Measurements from ENCODE around the gene GSC2.

GSC2 gene

GRCh38 chr22:19152942-19153883, 3.1 kb upstream of the GSC2 start:
- no peak for DNase-seq

- DNase-seq, result no peak
Observed at GRCh38 chr22:19151329-19152191, 1.5 kb upstream of the GSC2 start.

GRCh38 chr22:19150482-19151328, 613 bp upstream of the GSC2 start:
- DNase-seq, result no peak

- no peak for DNase-seq
Observed at GRCh38 chr22:19149047-19149883, 827 bp downstream of the GSC2 start.

GRCh38 chr22:19148417-19149046, 1.6 kb downstream of the GSC2 start:
- no peak for DNase-seq

GRCh38 chr22:19147195-19147780, 2.8 kb downstream of the GSC2 start:
- no peak for DNase-seq

- DNase-seq, result no peak
Observed at GRCh38 chr22:19146215-19146968, 3.7 kb downstream of the GSC2 start.

- DNase-seq, result no peak
Observed at GRCh38 chr22:19143967-19144400, 6.1 kb downstream of the GSC2 start.

GRCh38 chr22:19143212-19143611, 6.9 kb downstream of the GSC2 start:
- DNase-seq, result no peak

- DNase-seq, result no peak
Observed at GRCh38 chr22:19142394-19142793, 7.7 kb downstream of the GSC2 start.

- DNase-seq, result no peak
Observed at GRCh38 chr22:19139974-19140373, 10.1 kb downstream of the GSC2 start.

- no peak for DNase-seq
Observed at GRCh38 chr22:19139001-19139356, 11.1 kb downstream of the GSC2 start.

- DNase-seq, result no peak
Observed at GRCh38 chr22:19138217-19139000, 11.7 kb downstream of the GSC2 start.

- no peak for DNase-seq
Observed at GRCh38 chr22:19137384-19138216, 12.5 kb downstream of the GSC2 start.

GRCh38 chr22:19136915-19137314, 13.2 kb downstream of the GSC2 start:
- DNase-seq, result no peak

GRCh38 chr22:19134874-19135273, 15.2 kb downstream of the GSC2 start:
- DNase-seq, result no peak

- no peak for DNase-seq
Observed at GRCh38 chr22:19134176-19134831, 15.8 kb downstream of the GSC2 start.

Measured in C1 segment of cervical spinal cord (tissue), 14 donors.